Measurements from ENCODE around the gene CISD2.

The CISD2 gene

DNA sequence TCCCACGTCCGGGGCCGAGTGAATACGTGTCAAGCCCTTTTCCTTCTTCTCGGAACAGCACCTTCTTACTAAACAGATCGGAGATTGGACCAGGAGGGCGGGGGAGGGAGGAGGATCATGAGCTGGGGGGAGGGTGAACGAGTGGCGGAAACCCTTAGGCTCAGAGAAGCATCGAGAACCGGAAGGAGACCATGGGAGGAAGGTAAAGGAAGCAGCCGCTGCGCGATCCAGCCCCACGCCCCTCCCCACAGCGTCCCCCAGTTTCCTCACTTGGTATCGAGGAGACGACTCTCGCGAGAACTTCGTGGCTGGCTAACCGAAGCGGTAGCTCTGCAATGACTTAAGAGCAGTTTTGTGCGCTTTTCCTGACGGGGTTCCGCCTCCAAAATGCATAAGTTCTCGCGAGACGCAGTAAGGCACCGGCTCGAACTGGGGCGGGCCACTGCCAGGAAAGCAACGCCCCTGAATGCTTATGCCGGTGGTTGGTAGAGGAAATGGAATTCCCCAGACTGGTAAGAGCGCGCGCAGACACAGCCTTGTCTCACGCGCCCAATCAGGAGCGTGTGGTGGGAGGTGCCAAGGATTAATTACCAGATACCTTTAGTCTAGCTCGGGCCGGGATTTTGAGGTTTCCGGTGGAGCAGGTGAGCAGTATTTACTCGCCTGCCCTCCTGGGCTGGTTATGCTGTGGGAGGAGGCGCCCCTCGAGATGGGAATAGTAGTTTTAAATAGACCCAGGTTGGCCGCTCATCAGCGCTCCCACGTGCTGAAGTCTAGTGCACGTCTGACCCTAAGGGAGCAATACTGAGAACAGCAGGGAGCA lies 40.9 kb upstream of the CISD2 start:
- H3K27ac ChIP-seq (ENCODE audit: low read depth, low read length) = peak overlapping the region; percentile 99
- no peaks in the 10 kb centered on the region for H3K9me3 ChIP-seq (ENCODE audit: control insufficient read depth, insufficient read depth, low read depth, low read length)
- H3K27me3 ChIP-seq (ENCODE audit: control insufficient read depth, insufficient read depth, low read length) = no peaks in the 10 kb centered on the region
- peaks cover 40% of the 10 kb centered on the region for H3K4me1 ChIP-seq (ENCODE audit: control insufficient read depth, insufficient read depth, low read length)
- H3K9ac ChIP-seq (ENCODE audit: low read length) = peak overlapping the region; percentile 100
- H3K36me3 ChIP-seq (ENCODE audit: control insufficient read depth, insufficient read depth, low read length) = peaks cover 32% of the 10 kb centered on the region
- peak overlapping the region; percentile 97 for H3K4me3 ChIP-seq (ENCODE audit: low read depth, low read length)

DNA sequence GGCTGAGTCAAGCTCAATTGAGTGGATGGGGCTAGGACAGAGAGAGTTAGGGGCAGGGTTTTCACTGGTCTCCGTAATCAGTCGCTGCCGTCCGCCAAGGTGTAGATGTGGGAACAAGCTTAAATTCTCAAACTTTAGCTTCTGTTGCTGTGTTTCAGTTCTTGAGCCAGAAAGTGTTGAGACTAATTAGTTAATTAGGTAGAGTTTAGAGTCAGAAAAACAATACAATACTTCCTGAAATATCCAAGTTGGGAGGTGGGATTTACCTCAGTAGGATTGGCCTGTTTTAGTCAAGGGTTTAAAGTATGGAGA lies 40.3 kb upstream of the CISD2 start:
- Histone ChIP-seq H3K27ac (ENCODE audit: low read depth, low read length) (peak overlapping the region; percentile 99), H3K9ac (ENCODE audit: low read length) (peak overlapping the region; percentile 100), H3K36me3 (ENCODE audit: control insufficient read depth, insufficient read depth, low read length) (peaks cover 26% of the 10 kb centered on the region), H3K9me3 (ENCODE audit: control insufficient read depth, insufficient read depth, low read depth, low read length) (no peaks in the 10 kb centered on the region), H3K4me3 (ENCODE audit: low read depth, low read length) (peak overlapping the region; percentile 97), H3K4me1 (ENCODE audit: control insufficient read depth, insufficient read depth, low read length) (peaks cover 35% of the 10 kb centered on the region), H3K27me3 (ENCODE audit: control insufficient read depth, insufficient read depth, low read length) (no peaks in the 10 kb centered on the region)

DNA sequence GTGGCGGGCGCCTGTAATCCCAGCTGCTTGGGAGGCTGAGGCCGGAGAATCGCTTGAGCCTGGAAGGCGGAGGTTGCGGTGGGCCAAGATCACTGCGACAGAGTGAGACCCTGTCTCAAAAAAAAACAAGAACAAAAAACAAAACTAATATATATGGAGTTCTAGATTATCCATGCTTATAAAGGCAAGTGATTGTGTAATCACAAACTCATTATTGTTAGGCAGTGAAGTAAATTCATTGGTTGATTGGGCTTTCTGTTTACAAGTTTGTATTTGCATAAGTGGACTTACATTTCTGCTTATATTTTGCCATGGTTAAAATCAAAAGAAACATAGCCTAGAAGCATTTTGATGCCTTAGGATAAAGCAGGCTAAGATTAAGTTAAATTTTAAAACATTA lies 39.0 kb upstream of the CISD2 start:
- H3K27ac ChIP-seq (ENCODE audit: low read depth, low read length) = peak overlapping the region; percentile 99
- H3K9me3 ChIP-seq (ENCODE audit: control insufficient read depth, insufficient read depth, low read depth, low read length) = no peaks in the 10 kb centered on the region
- peak overlapping the region; percentile 13; the same call in 1 of the 2 replicates for H3K4me3 ChIP-seq (ENCODE audit: low read depth, low read length)
- no peak overlapping the region for H3K9ac ChIP-seq (ENCODE audit: low read length)
- peaks cover 25% of the 10 kb centered on the region for H3K4me1 ChIP-seq (ENCODE audit: control insufficient read depth, insufficient read depth, low read length)
- H3K36me3 ChIP-seq (ENCODE audit: control insufficient read depth, insufficient read depth, low read length) = peaks cover 14% of the 10 kb centered on the region; the same call in 1 of the 2 replicates
- H3K27me3 ChIP-seq (ENCODE audit: control insufficient read depth, insufficient read depth, low read length) = no peaks in the 10 kb centered on the region

DNA sequence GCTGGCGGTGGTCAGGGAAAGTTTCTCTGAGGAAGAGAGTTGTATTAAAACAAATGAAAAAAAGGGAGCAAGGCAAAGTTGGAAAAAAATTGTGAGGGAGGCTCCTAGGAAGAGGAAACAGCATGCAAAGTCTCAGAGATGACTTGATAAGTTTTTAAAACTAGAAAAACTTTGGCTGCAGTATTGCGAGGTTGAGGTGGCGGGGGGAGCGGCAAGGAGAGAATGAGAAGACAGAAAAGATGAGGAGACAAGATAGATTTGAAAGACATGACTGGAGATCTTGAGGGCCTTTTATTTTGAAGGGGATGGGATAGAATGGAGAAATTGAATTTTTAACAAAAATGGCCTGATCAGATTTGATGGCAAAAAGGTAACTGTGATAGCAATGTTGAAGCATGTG lies 36.7 kb upstream of the CISD2 start:
- Histone ChIP-seq H3K4me1 (ENCODE audit: control insufficient read depth, insufficient read depth, low read length) (peaks cover 25% of the 10 kb centered on the region), H3K27me3 (ENCODE audit: control insufficient read depth, insufficient read depth, low read length) (no peaks in the 10 kb centered on the region), H3K9me3 (ENCODE audit: control insufficient read depth, insufficient read depth, low read depth, low read length) (no peaks in the 10 kb centered on the region), H3K27ac (ENCODE audit: low read depth, low read length) (no peak overlapping the region), H3K4me3 (ENCODE audit: low read depth, low read length) (no peak overlapping the region), H3K36me3 (ENCODE audit: control insufficient read depth, insufficient read depth, low read length) (no peaks in the 10 kb centered on the region), H3K9ac (ENCODE audit: low read length) (no peak overlapping the region)

DNA sequence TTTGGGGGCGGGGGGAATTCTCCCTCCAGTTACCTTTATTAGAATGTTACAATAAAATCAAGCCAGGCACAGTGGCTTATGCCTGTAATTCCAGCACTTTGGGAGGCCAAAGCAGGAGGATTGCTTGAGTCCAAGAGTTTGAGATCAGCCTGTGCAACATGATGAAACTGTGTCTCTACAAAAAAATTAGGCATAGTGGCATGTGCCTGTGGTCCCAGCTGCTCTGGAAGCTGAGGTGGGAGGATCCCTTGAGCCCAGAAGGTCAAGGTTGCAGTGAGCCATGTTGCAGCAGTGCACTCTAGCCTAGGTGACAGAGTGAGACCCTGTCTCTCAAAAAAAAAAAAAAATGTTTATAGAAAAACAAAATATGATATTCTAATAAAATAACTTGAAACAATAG lies 36.1 kb upstream of the CISD2 start:
- no peak overlapping the region for H3K9ac ChIP-seq (ENCODE audit: low read length)
- no peaks in the 10 kb centered on the region for H3K27me3 ChIP-seq (ENCODE audit: control insufficient read depth, insufficient read depth, low read length)
- no peaks in the 10 kb centered on the region for H3K9me3 ChIP-seq (ENCODE audit: control insufficient read depth, insufficient read depth, low read depth, low read length)
- H3K4me3 ChIP-seq (ENCODE audit: low read depth, low read length) = no peak overlapping the region
- no peaks in the 10 kb centered on the region for H3K36me3 ChIP-seq (ENCODE audit: control insufficient read depth, insufficient read depth, low read length)
- H3K27ac ChIP-seq (ENCODE audit: low read depth, low read length) = no peak overlapping the region
- H3K4me1 ChIP-seq (ENCODE audit: control insufficient read depth, insufficient read depth, low read length) = peaks cover 25% of the 10 kb centered on the region

DNA sequence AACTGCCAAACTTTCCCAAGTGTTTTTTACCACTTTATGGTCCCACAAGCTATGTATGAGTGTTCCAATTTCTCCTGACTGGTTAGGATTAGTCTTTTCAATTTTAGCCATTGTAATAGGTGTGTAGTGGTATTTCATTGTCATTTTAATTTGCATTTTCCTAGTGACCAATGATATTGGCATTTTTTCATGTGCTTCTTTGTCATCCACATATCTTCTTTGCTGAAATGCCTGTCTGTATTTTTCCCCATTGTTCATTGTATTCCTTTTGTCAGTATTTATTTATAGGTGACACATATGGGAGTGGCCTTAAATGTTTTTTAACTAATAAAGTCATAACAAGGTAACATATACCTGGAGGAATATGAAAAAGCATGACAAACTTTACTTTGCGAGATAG lies 32.2 kb upstream of the CISD2 start:
- Histone ChIP-seq H3K4me1 (ENCODE audit: control insufficient read depth, insufficient read depth, low read length) (peaks cover 8% of the 10 kb centered on the region), H3K9ac (ENCODE audit: low read length) (no peak overlapping the region), H3K27me3 (ENCODE audit: control insufficient read depth, insufficient read depth, low read length) (no peaks in the 10 kb centered on the region), H3K27ac (ENCODE audit: low read depth, low read length) (no peak overlapping the region), H3K9me3 (ENCODE audit: control insufficient read depth, insufficient read depth, low read depth, low read length) (no peaks in the 10 kb centered on the region), H3K36me3 (ENCODE audit: control insufficient read depth, insufficient read depth, low read length) (no peaks in the 10 kb centered on the region), H3K4me3 (ENCODE audit: low read depth, low read length) (no peak overlapping the region)

DNA sequence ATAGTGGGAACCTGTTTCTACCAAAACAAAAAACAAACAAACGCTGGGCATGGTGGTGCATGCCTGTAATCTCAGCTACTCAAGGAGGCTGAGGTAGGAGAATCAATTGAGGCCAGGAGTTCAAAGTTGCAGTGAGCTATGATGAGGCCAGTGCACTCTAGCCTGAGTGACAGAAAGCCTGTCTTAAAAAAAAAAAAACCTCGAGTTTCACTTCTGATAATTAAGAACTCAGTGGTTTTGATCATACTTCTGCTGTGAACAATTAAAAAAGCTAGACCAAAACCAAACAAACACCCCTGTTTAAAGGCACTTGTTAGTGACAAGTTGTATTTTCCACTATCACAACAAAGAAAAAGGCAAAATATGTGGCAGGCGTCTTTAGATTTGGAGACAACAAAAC lies 26.4 kb upstream of the CISD2 start:
- no peaks in the 10 kb centered on the region for H3K9me3 ChIP-seq (ENCODE audit: control insufficient read depth, insufficient read depth, low read depth, low read length)
- H3K36me3 ChIP-seq (ENCODE audit: control insufficient read depth, insufficient read depth, low read length) = no peaks in the 10 kb centered on the region
- peaks cover 3% of the 10 kb centered on the region; the same call in 1 of the 2 replicates for H3K4me1 ChIP-seq (ENCODE audit: control insufficient read depth, insufficient read depth, low read length)
- H3K27ac ChIP-seq (ENCODE audit: low read depth, low read length) = no peak overlapping the region
- no peak overlapping the region for H3K4me3 ChIP-seq (ENCODE audit: low read depth, low read length)
- H3K27me3 ChIP-seq (ENCODE audit: control insufficient read depth, insufficient read depth, low read length) = no peaks in the 10 kb centered on the region
- no peak overlapping the region for H3K9ac ChIP-seq (ENCODE audit: low read length)

DNA sequence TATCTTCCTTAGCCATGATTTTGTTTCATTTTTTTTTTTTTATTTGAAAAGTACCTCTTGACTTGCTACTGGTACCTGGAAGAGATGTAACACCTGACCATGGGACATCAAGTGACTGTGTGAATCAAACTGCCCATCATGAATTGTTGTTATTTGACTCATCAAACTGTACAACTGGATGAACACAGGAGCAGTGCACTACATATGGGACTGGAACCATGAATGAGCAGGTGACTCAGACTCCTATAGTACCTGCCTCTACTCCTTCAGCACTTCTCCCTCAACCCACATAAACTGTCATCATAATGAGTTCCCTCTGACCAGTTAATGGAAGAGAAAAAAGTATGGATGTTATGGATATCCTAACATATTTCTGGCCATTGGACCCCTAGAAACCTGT lies 25.5 kb upstream of the CISD2 start:
- no peak overlapping the region for H3K4me3 ChIP-seq (ENCODE audit: low read depth, low read length)
- H3K36me3 ChIP-seq (ENCODE audit: control insufficient read depth, insufficient read depth, low read length) = no peaks in the 10 kb centered on the region
- H3K9me3 ChIP-seq (ENCODE audit: control insufficient read depth, insufficient read depth, low read depth, low read length) = no peaks in the 10 kb centered on the region
- no peak overlapping the region for H3K27ac ChIP-seq (ENCODE audit: low read depth, low read length)
- no peaks in the 10 kb centered on the region for H3K27me3 ChIP-seq (ENCODE audit: control insufficient read depth, insufficient read depth, low read length)
- H3K4me1 ChIP-seq (ENCODE audit: control insufficient read depth, insufficient read depth, low read length) = peaks cover 3% of the 10 kb centered on the region; the same call in 1 of the 2 replicates
- H3K9ac ChIP-seq (ENCODE audit: low read length) = no peak overlapping the region

DNA sequence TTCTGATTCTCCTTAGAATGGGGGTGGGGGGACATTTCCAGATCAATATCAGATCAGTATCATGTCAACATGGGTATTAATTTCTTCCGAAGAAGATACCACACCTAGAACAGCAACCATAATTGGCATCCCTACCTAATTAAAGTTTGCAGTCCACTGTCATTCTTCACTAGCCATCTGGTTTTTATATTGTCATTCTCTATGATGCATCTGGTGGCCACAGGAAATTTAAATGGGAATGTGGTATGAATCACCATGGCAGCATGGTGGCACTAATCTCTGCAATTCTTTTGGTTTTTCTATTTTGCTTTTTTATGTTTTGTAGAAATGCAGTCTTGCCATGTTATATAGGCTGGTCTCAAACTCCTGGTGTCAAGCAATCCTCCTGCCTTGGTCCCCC lies 24.9 kb upstream of the CISD2 start:
- no peak overlapping the region for H3K4me3 ChIP-seq (ENCODE audit: low read depth, low read length)
- H3K9me3 ChIP-seq (ENCODE audit: control insufficient read depth, insufficient read depth, low read depth, low read length) = no peaks in the 10 kb centered on the region
- H3K4me1 ChIP-seq (ENCODE audit: control insufficient read depth, insufficient read depth, low read length) = peaks cover 3% of the 10 kb centered on the region; the same call in 1 of the 2 replicates
- H3K27ac ChIP-seq (ENCODE audit: low read depth, low read length) = no peak overlapping the region
- no peak overlapping the region for H3K9ac ChIP-seq (ENCODE audit: low read length)
- no peaks in the 10 kb centered on the region for H3K36me3 ChIP-seq (ENCODE audit: control insufficient read depth, insufficient read depth, low read length)
- H3K27me3 ChIP-seq (ENCODE audit: control insufficient read depth, insufficient read depth, low read length) = no peaks in the 10 kb centered on the region

DNA sequence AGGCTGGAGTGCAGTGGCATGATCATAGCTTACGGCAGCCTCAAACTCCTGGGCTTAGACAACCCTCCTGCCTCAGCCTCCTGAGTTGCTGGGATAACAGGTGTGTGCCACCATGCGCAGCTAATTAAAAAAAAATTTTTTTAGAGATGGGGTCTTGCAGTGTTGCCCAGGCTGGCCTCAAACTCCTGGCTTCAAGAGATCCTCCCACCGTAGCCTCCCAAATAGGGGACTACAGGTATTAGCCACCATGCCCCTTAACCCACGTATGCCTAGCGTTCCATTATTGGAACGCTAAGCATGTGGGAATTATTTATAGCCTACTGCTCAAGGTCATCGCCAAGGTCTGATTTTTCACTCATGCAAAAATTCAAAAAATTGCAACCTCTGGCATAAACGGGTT lies 21.1 kb upstream of the CISD2 start:
- no peak overlapping the region for H3K9ac ChIP-seq (ENCODE audit: low read length)
- H3K27ac ChIP-seq (ENCODE audit: low read depth, low read length) = no peak overlapping the region
- H3K4me3 ChIP-seq (ENCODE audit: low read depth, low read length) = no peak overlapping the region
- H3K9me3 ChIP-seq (ENCODE audit: control insufficient read depth, insufficient read depth, low read depth, low read length) = no peaks in the 10 kb centered on the region
- no peaks in the 10 kb centered on the region for H3K36me3 ChIP-seq (ENCODE audit: control insufficient read depth, insufficient read depth, low read length)
- H3K4me1 ChIP-seq (ENCODE audit: control insufficient read depth, insufficient read depth, low read length) = peaks cover 3% of the 10 kb centered on the region; the same call in 1 of the 2 replicates
- no peaks in the 10 kb centered on the region for H3K27me3 ChIP-seq (ENCODE audit: control insufficient read depth, insufficient read depth, low read length)

DNA sequence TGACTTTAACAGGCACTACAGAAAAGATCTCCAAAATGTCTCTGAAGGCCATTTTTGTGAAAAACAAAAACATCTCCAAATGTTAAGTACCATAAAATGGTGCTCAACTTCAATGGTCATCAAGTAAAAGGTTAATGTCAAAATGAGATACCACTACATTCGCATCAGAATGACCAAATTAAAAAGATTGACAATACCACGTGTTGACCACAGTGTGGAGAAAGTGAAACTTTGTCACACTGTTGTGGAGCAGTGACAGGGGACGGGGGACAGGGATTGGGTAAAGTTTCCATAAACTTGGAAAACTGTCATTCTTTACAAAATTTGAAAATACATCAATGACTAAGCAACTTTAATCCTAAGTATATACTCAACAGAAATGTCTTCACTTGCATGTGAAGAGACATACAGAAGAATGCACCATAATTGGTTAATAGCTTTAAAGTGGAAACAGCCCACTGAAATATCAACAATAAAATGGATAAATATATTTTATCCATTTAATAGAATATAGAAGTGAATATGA lies 19.1 kb upstream of the CISD2 start:
- no peak overlapping the region for H3K4me3 ChIP-seq (ENCODE audit: low read depth, low read length)
- H3K36me3 ChIP-seq (ENCODE audit: control insufficient read depth, insufficient read depth, low read length) = no peaks in the 10 kb centered on the region
- no peak overlapping the region for H3K9ac ChIP-seq (ENCODE audit: low read length)
- no peaks in the 10 kb centered on the region for H3K27me3 ChIP-seq (ENCODE audit: control insufficient read depth, insufficient read depth, low read length)
- peaks cover 3% of the 10 kb centered on the region; the same call in 1 of the 2 replicates for H3K4me1 ChIP-seq (ENCODE audit: control insufficient read depth, insufficient read depth, low read length)
- no peaks in the 10 kb centered on the region for H3K9me3 ChIP-seq (ENCODE audit: control insufficient read depth, insufficient read depth, low read depth, low read length)
- no peak overlapping the region for H3K27ac ChIP-seq (ENCODE audit: low read depth, low read length)

All from HUES6 (cell line).